Kidney (tissue), 14 donors: ENCODE measurements around the gene PXDN. TPM values are rescaled to one million over a fixed set of nuclear protein-coding genes. Genes with fewer than 3 reads are reported as not detected.

Experiments used
- DNase-seq, 5 donors: peaks; one replicate each; pipeline ENCODE4 v3.0.0-alpha.2; 2013 to 2020
- FAIRE-seq: peaks from 2 replicates; lab custom pipeline; 2012; peaks lifted over from hg19 to GRCh38; lab: Jason Lieb, UNC
- H3K27ac ChIP-seq, 2 donors: one replicate each; pipeline ENCODE4 v1.7.0; 2013; ENCODE audit warnings: low read depth in 2 of 2, low read length in 2 of 2, inconsistent platforms in 1 of 2
- H3K27me3 ChIP-seq: one replicate; pipeline ENCODE4 v1.7.1; 2013; ENCODE audit warnings: low read length, inconsistent platforms; ENCODE audit not compliant: control insufficient read depth, insufficient read depth
- H3K36me3 ChIP-seq, 3 donors: one replicate each; pipeline versions ENCODE4 v1.7.0 to v1.7.1; 2013; ENCODE audit warnings: low read length in 3 of 3, control low read depth in 1 of 3, inconsistent platforms in 1 of 3; ENCODE audit not compliant: insufficient read depth in 3 of 3, control insufficient read depth in 2 of 3
- H3K4me1 ChIP-seq, 3 donors: one replicate each; pipeline versions ENCODE4 v1.7.0 to v1.7.1; 2013; ENCODE audit warnings: low read length in 3 of 3, inconsistent platforms in 1 of 3, low read depth in 1 of 3; ENCODE audit not compliant: control insufficient read depth in 2 of 3, insufficient read depth in 2 of 3
- H3K4me3 ChIP-seq, 3 donors: one replicate each; pipeline versions ENCODE4 v1.7.0 to v1.8.1; 2013; ENCODE audit warnings: low read length in 3 of 3, control low read depth in 1 of 3, inconsistent platforms in 1 of 3
- H3K9ac ChIP-seq, 3 donors: one replicate each; pipeline versions ENCODE4 v1.7.0 to v1.7.1; 2013; ENCODE audit warnings: low read length in 3 of 3, control low read depth in 1 of 3, inconsistent platforms in 1 of 3
- H3K9me3 ChIP-seq, 3 donors: one replicate each; pipeline versions ENCODE4 v1.7.0 to v1.7.1; 2013; ENCODE audit warnings: low read length in 3 of 3, control low read depth in 1 of 3, inconsistent platforms in 1 of 3; ENCODE audit not compliant: control insufficient read depth in 2 of 3, insufficient read depth in 1 of 3
- CTCF ChIP-seq: IDR thresholded peaks from 3 replicates; pipeline ENCODE4 v1.5.1; 2012; ENCODE audit warnings: mild to moderate bottlenecking, moderate library complexity, borderline replicate concordance; ENCODE audit not compliant: insufficient read depth; ENCODE audit errors: extremely low read depth
- intact Hi-C: fragments of 100-400 bp; cut with DNase I; formaldehyde crosslinking; loops from one replicate; pipeline ENCODE4 v1.11.1; 2022
- polyA plus RNA-seq: library from polyadenylated mRNA; stranded (reverse); fragments of 350-450 nt; fragmentation: Illumina TruSeq; extraction: RNeasy Lipid Tissue Mini Kit (QIAGEN cat#74804); gene quantifications from one replicate; pipeline ENCODE4 v1.2.3, GENCODE V29; 2014; ENCODE audit warnings: low read depth, low replicate concordance; ENCODE audit not compliant: insufficient read depth
- total RNA-seq: library from RNA; stranded (reverse); fragmentation: NEBNext Ultra II Directional; extraction: Animal tissue kit (Norgen Biotek cat#: 25700); gene quantifications from one replicate; pipeline ENCODE4 v1.2.1, GENCODE V29; 2021
- donor health status: control.
- donor health status: control.
- donor health status: control.
- donor health status: control.
- donor health status: control.
- donor health status: DM: yes; HTN: yes; CAD: no.
- donor health status: Normal renal cell carcinoma (clear cell type).

PXDN gene
- total and polyA plus RNA-seq, 2 donors from 2014 or later, result 4.7 to 42.3 TPM

GRCh38 chr2:1754461-1755170 lies 10.3 kb upstream of the PXDN start:
- Histone ChIP-seq H3K9me3 (no peaks in the 10 kb centered on the region), H3K4me1 (no peaks in the 10 kb centered on the region), H3K27ac (no peak overlapping the region), H3K9ac (no peak overlapping the region), H3K4me3 (no peak overlapping the region), H3K36me3 (no peaks in the 10 kb centered on the region), H3K27me3 (no peaks in the 10 kb centered on the region)
- intact Hi-C loops, result no loop called here
- peak in 2 of 5 donors; percentile 35 to 37 for DNase-seq
- no peak for FAIRE-seq
- no peak for TF ChIP-seq CTCF

- Histone ChIP-seq H3K9ac (no peak overlapping the region), H3K27me3 (no peaks in the 10 kb centered on the region), H3K27ac (no peak overlapping the region), H3K9me3 (no peaks in the 10 kb centered on the region), H3K4me1 (no peaks in the 10 kb centered on the region), H3K4me3 (no peak overlapping the region), H3K36me3 (no peaks in the 10 kb centered on the region)
- FAIRE-seq (no peak), DNase-seq (peak in 2 of 5 donors; percentile 36 to 57)
- TF ChIP-seq CTCF, result no peak
- intact Hi-C loops, result no loop called here
Measured at GRCh38 chr2:1754046-1754445, 9.7 kb upstream of the PXDN start.

- TF ChIP-seq CTCF, result no peak
- FAIRE-seq, result no peak
- Histone ChIP-seq H3K27me3 (no peaks in the 10 kb centered on the region), H3K9ac (no peak overlapping the region), H3K4me1 (no peaks in the 10 kb centered on the region), H3K27ac (no peak overlapping the region), H3K9me3 (no peaks in the 10 kb centered on the region), H3K36me3 (no peaks in the 10 kb centered on the region), H3K4me3 (no peak overlapping the region)
- peak in 2 of 5 donors; percentile 33 to 35 for DNase-seq
- intact Hi-C loops, result no loop called here
Measured at GRCh38 chr2:1752751-1753150, 8.4 kb upstream of the PXDN start.
